PC-3 (cell line): ENCODE measurements around the gene SULT1A1. TPM values are rescaled to one million over a fixed set of nuclear protein-coding genes. Genes with fewer than 3 reads are reported as not detected.
"Not testable (repeated sequence)": the region's sequence is repeated elsewhere in the genome, so short reads cannot be mapped to it uniquely, and the experiment has no call there.

ENCODE experiments used
- ATAC-seq: fragments of 200-7000 bp; cut with Tn5 transposase; 2 replicates; pipeline ENCODE4 v1.9.1; 2020; ENCODE audit warnings: mild to moderate bottlenecking, moderate library complexity
- BruUV-seq: library from RNA; stranded (reverse); fragments of 400-500 nt; replicated peaks from 2 replicates; lab custom pipeline; 2021; lab: Mats Ljungman, UMichigan
- CTCF ChIA-PET: fragments of 300-600 bp; sonication (Branson Sonifier 250); formaldehyde crosslinking; loops from one replicate; lab custom pipeline; 2022; ENCODE audit warnings: antibody characterized with exemption; lab: Charles Lee
- POLR2A ChIA-PET: fragments of 300-600 bp; sonication (Branson Sonifier 250); formaldehyde crosslinking; loops from one replicate; lab custom pipeline; 2022; ENCODE audit warnings: antibody characterized with exemption; ENCODE audit not compliant: unreplicated experiment; lab: Charles Lee
- DNase-seq: peaks from one replicate; pipeline ENCODE4 v3.0.0-alpha.2; 2015
- H2AFZ ChIP-seq: fragments of 300-600 bp; sonication (generic); 2 replicates; pipeline ENCODE4 v1.6.0; 2016; ENCODE audit warnings: antibody characterized with exemption, low read length
- H3F3A ChIP-seq: fragments of 300-600 bp; sonication (generic); one replicate; pipeline ENCODE4 v1.6.0; 2017; ENCODE audit warnings: antibody characterized with exemption, low read length, control low read depth, mild to moderate bottlenecking; ENCODE audit not compliant: unreplicated experiment
- H3K27ac ChIP-seq: fragments of 300-600 bp; sonication (generic); 2 replicates; pipeline ENCODE4 v1.5.1; 2016; ENCODE audit warnings: mild to moderate bottlenecking, low read length
- H3K27me3 ChIP-seq: fragments of 300-600 bp; sonication (generic); 2 replicates; pipeline ENCODE4 v1.6.1; 2016; ENCODE audit warnings: low read length, mixed read lengths
- H3K36me3 ChIP-seq: fragments of 300-600 bp; sonication (generic); 2 replicates; pipeline ENCODE4 v1.6.1; 2016; ENCODE audit warnings: low read depth, mixed run types, low read length, mixed read lengths
- H3K4me1 ChIP-seq: fragments of 300-600 bp; sonication (generic); 2 replicates; pipeline ENCODE4 v1.5.1; 2016; ENCODE audit warnings: low read length; ENCODE audit not compliant: insufficient read depth
- H3K4me2 ChIP-seq: fragments of 300-600 bp; sonication (generic); 2 replicates; pipeline ENCODE4 v1.6.0; 2016; ENCODE audit warnings: low read length
- H3K4me3 ChIP-seq: fragments of 300-600 bp; sonication (generic); 2 replicates; pipeline ENCODE4 v1.5.1; 2016; ENCODE audit warnings: mild to moderate bottlenecking, low read length, mixed read lengths
- H3K79me2 ChIP-seq: fragments of 300-600 bp; sonication (generic); 2 replicates; pipeline ENCODE4 v1.6.1; 2017; ENCODE audit warnings: low read length, mixed read lengths
- H3K9ac ChIP-seq: fragments of 300-600 bp; sonication (generic); 2 replicates; pipeline ENCODE4 v1.6.0; 2016; ENCODE audit warnings: mild to moderate bottlenecking, low read length
- H3K9me2 ChIP-seq: fragments of 300-600 bp; sonication (generic); replicated peaks from 2 replicates; pipeline ENCODE4 v1.6.1; 2016; ENCODE audit warnings: mixed run types, low read length, mixed read lengths
- H3K9me3 ChIP-seq: fragments of 300-600 bp; sonication (generic); 2 replicates; pipeline ENCODE4 v1.6.1; 2016; ENCODE audit warnings: low read length, mixed read lengths
- H4K20me1 ChIP-seq: fragments of 300-600 bp; sonication (generic); 2 replicates; pipeline ENCODE4 v1.6.1; 2016; ENCODE audit warnings: low read length, mixed read lengths
- EZH2 ChIP-seq: fragments of 300-600 bp; sonication (generic); IDR thresholded peaks from one replicate; pipeline ENCODE4 v1.6.1; 2017; ENCODE audit warnings: antibody characterized with exemption, mild to moderate bottlenecking, low read length; ENCODE audit not compliant: unreplicated experiment
- EZH2phosphoT487 ChIP-seq: fragments of 300-600 bp; sonication (generic); IDR thresholded peaks from 2 replicates; pipeline ENCODE4 v1.6.1; 2018; ENCODE audit warnings: mild to moderate bottlenecking, antibody characterized with exemption, low read length, borderline replicate concordance
- intact Hi-C: fragments of 100-400 bp; cut with micrococcal nuclease; formaldehyde crosslinking; loops from 2 replicates; pipeline ENCODE4 v1.9.0; 2023
- total RNA-seq: library from RNA; depleted of rRNA; stranded (reverse); fragments of >200 nt; gene quantifications from 2 replicates; pipeline ENCODE4 v1.2.3, GENCODE V29; 2014
- TF ChIP-seq, protein P1 (sequence below): fragments of 300-600 bp; sonication (generic); conservative IDR thresholded peaks from 2 replicates; pipeline ENCODE4 v1.5.1; 2017; ENCODE audit warnings: antibody characterized with exemption, low read depth, mild to moderate bottlenecking, low read length

Gene SULT1A1
- total RNA-seq, 1 experiment from 2014 or later, result 2.9 TPM

GRCh38 chr16:28596115-28596630 is 13.7 kb downstream of the SULT1A1 start:
- Histone ChIP-seq H3K36me3 (no peaks in the 10 kb centered on the region), H3K27ac (no peak overlapping the region), H3K4me3 (no peak overlapping the region), H3K9ac (no peak overlapping the region), H3K9me2 (no peaks in the 10 kb centered on the region), H3K79me2 (no peaks in the 10 kb centered on the region), H3K4me2 (no peak overlapping the region), H4K20me1 (no peaks in the 10 kb centered on the region), H3F3A (no peaks in the 10 kb centered on the region), H3K27me3 (no peaks in the 10 kb centered on the region), H3K9me3 (no peaks in the 10 kb centered on the region), H2AFZ (no peak overlapping the region), H3K4me1 (no peaks in the 10 kb centered on the region)
- TF ChIP-seq EZH2phosphoT487 (no peak), EZH2 (no peak)
- TF ChIP-seq, protein P1, sequence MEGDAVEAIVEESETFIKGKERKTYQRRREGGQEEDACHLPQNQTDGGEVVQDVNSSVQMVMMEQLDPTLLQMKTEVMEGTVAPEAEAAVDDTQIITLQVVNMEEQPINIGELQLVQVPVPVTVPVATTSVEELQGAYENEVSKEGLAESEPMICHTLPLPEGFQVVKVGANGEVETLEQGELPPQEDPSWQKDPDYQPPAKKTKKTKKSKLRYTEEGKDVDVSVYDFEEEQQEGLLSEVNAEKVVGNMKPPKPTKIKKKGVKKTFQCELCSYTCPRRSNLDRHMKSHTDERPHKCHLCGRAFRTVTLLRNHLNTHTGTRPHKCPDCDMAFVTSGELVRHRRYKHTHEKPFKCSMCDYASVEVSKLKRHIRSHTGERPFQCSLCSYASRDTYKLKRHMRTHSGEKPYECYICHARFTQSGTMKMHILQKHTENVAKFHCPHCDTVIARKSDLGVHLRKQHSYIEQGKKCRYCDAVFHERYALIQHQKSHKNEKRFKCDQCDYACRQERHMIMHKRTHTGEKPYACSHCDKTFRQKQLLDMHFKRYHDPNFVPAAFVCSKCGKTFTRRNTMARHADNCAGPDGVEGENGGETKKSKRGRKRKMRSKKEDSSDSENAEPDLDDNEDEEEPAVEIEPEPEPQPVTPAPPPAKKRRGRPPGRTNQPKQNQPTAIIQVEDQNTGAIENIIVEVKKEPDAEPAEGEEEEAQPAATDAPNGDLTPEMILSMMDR, result no peak
- POLR2A ChIA-PET, result no interaction called here
- DNase-seq (no peak), ATAC-seq (no peak)
- CTCF ChIA-PET, result no interaction called here
- BruUV-seq, result no TSS peak
- intact Hi-C loops, result no loop called here

DNA sequence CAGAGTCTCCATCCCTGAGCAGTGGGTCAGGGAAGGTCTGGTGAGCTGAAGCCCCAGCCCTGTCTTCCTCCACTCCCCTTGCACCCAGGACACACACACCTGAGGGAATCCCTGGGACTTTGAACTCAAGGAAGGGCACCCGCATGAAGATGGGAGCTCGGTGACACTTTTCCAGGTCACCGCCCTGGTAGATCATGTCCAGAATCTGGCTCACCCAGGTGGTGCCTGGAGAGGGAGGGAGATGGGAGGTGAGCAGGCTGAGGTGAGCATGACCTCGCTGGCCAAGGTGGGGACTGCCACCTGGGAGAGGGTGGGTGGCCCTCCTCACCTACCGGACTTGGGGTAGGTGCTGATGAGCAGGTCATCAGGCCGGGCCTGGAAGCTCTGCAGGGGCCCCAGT is 14.4 kb downstream of the SULT1A1 start:
- H3K4me1 ChIP-seq, H3K9me2 ChIP-seq, H3K4me2 ChIP-seq, H3K4me3 ChIP-seq, BruUV-seq, POLR2A ChIA-PET, H3K36me3 ChIP-seq, H3K9ac ChIP-seq, DNase-seq, H3K79me2 ChIP-seq, H3F3A ChIP-seq, CTCF ChIA-PET, H3K9me3 ChIP-seq, H3K27ac ChIP-seq, H4K20me1 ChIP-seq, ATAC-seq, H2AFZ ChIP-seq, H3K27me3 ChIP-seq, intact Hi-C loops: not testable (repeated sequence)

DNA sequence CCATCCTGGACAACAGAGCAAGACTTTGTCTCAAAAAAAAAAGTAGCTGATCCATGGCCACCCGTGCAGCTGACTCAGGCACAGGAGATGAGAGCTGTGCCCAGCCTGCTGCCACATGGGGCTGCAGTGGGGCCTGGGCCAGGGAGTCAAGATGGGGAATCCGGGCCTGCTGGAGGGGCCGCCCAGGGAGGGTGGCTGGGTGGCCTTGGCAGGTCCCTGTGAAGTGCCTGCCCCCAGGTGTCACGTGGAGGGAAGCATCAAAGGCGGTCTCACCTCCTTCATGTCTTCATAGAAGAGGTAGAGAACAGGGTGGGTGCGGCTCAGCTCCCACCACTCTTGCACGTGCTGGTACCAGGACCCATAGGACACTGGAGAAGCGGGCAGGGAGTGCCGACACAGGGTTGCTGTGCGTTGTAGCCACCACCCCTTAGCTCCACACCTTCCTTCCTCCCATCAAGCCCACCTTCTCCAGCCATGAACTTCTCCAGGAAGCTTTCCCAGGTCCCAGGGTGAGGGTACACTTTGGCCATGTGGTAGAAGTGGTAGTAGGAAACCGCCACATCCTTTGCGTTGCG is 16.8 kb downstream of the SULT1A1 start:
- Histone ChIP-seq H3K4me3 (no peak overlapping the region), H3K9me3 (no peaks in the 10 kb centered on the region), H3K27me3 (no peaks in the 10 kb centered on the region), H3K4me1 (no peaks in the 10 kb centered on the region), H3F3A (no peaks in the 10 kb centered on the region), H3K4me2 (no peak overlapping the region), H4K20me1 (no peaks in the 10 kb centered on the region), H3K9me2 (no peaks in the 10 kb centered on the region), H3K9ac (no peak overlapping the region), H3K27ac (no peak overlapping the region), H3K79me2 (no peaks in the 10 kb centered on the region), H3K36me3 (no peaks in the 10 kb centered on the region), H2AFZ (no peak overlapping the region)
- ATAC-seq, result no peak
- no TSS peak for BruUV-seq
- DNase-seq, result no peak
- ChIA-PET POLR2A (no interaction called here), CTCF (no interaction called here)
- TF ChIP-seq, protein P1, result no peak
- TF ChIP-seq EZH2phosphoT487, result no peak
- no peak for TF ChIP-seq EZH2
- intact Hi-C loops, result no loop called here
